Measurements from ENCODE around the gene SERPINF2.
A peak's percentile ranks its signal among the peaks of the same experiment; 100 is the strongest.

SERPINF2 gene

GRCh38 chr17:1714427-1714979 is 28.2 kb upstream of the SERPINF2 start (continued):
- TF ChIP-seq ZNF692 (tag by site-specific recombination; IDR thresholded peaks at IDR 0.05) (no peak), KLF7 (tag by site-specific recombination; IDR thresholded peaks at IDR 0.05; ENCODE audit: borderline replicate concordance) (no peak), ZSCAN5A (tag by site-specific recombination; IDR thresholded peaks at IDR 0.05) (no peak), ZNF175 (tag by site-specific recombination; IDR thresholded peaks at IDR 0.05) (no peak), ZNF302 (tag by site-specific recombination; IDR thresholded peaks at IDR 0.05; ENCODE audit: low read depth) (no peak), ZNF132 (tag by site-specific recombination; IDR thresholded peaks at IDR 0.05; ENCODE audit: borderline replicate concordance) (no peak), ZBTB44 (tag by site-specific recombination; IDR thresholded peaks at IDR 0.05) (peak; percentile 72), ZNF843 (tag by site-specific recombination; IDR thresholded peaks at IDR 0.05) (no peak), ZNF341 (tag by site-specific recombination; IDR thresholded peaks at IDR 0.05; ENCODE audit: low read depth) (no peak), ZNF19 (tag by site-specific recombination; IDR thresholded peaks at IDR 0.05; ENCODE audit: low read depth) (no peak), PRDM2 (tag by site-specific recombination; IDR thresholded peaks at IDR 0.05; ENCODE audit: borderline replicate concordance) (no peak), ZNF549 (tag by site-specific recombination; IDR thresholded peaks at IDR 0.05) (no peak), ZNF544 (tag by site-specific recombination; IDR thresholded peaks at IDR 0.05) (no peak), ZNF701 (tag by site-specific recombination; IDR thresholded peaks at IDR 0.05) (no peak), KLF10 (tag by site-specific recombination; IDR thresholded peaks at IDR 0.05) (peak; percentile 98), ZNF138 (tag by site-specific recombination; IDR thresholded peaks at IDR 0.05; ENCODE audit: borderline replicate concordance) (no peak), ZNF335 (tag by site-specific recombination; conservative IDR thresholded peaks at IDR 0.05) (peak; percentile 77), ZNF311 (tag by site-specific recombination; IDR thresholded peaks at IDR 0.05; ENCODE audit: borderline replicate concordance) (no peak), GLIS1 (tag by site-specific recombination; IDR thresholded peaks at IDR 0.05) (no peak; the same call in 1 of the 2 replicates), ZNF830 (tag by site-specific recombination; IDR thresholded peaks at IDR 0.05; ENCODE audit: low read depth) (no peak), ZNF23 (tag by site-specific recombination; IDR thresholded peaks at IDR 0.05; ENCODE audit: borderline replicate concordance) (no peak), ZNF610 (tag by site-specific recombination; IDR thresholded peaks at IDR 0.05; ENCODE audit: borderline replicate concordance) (no peak), ZFHX2 (tag by site-specific recombination; conservative IDR thresholded peaks at IDR 0.05) (peak; percentile 39), ZFP37 (tag by site-specific recombination; IDR thresholded peaks at IDR 0.05) (no peak), ZNF350 (tag by site-specific recombination; IDR thresholded peaks at IDR 0.05) (no peak), ZBTB8A (tag by site-specific recombination; IDR thresholded peaks at IDR 0.05) (peak; percentile 67), PATZ1 (tag by site-specific recombination; IDR thresholded peaks at IDR 0.05) (peak; percentile 80)
- TF ChIP-seq, protein P1, sequence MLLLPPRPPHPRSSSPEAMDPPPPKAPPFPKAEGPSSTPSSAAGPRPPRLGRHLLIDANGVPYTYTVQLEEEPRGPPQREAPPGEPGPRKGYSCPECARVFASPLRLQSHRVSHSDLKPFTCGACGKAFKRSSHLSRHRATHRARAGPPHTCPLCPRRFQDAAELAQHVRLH (tag by site-specific recombination; IDR thresholded peaks at IDR 0.05): no peak
